Trophoblast cell (in vitro differentiated cells and primary cell): ENCODE results near the gene HES1. TPM values are rescaled to one million over a fixed set of nuclear protein-coding genes. Genes with fewer than 3 reads are reported as not detected.

Source experiments
- DNase-seq, 2 donors: peaks; one replicate each; pipeline ENCODE4 v3.0.0-alpha.2; 2016
- H2AFZ ChIP-seq: 2 replicates; pipeline ENCODE4 v1.6.1; 2013; ENCODE audit warnings: low read length, moderate library complexity, mild to moderate bottlenecking; ENCODE audit not compliant: insufficient read depth, poor library complexity
- H2AK5ac ChIP-seq: 2 replicates; pipeline ENCODE4 v1.6.1; 2013; ENCODE audit warnings: mild to moderate bottlenecking, low read length
- H2BK120ac ChIP-seq: 2 replicates; pipeline ENCODE4 v1.6.1; 2013; ENCODE audit warnings: low read length, mild to moderate bottlenecking, moderate library complexity; ENCODE audit not compliant: insufficient read depth, poor library complexity
- H2BK12ac ChIP-seq: 2 replicates; pipeline ENCODE4 v1.6.1; 2013; ENCODE audit warnings: mild to moderate bottlenecking, low read length, moderate library complexity
- H2BK5ac ChIP-seq: 2 replicates; pipeline ENCODE4 v1.6.1; 2013; ENCODE audit warnings: low read length, low read depth, moderate library complexity, mild to moderate bottlenecking; ENCODE audit not compliant: poor library complexity
- H3K14ac ChIP-seq: 2 replicates; pipeline ENCODE4 v1.6.1; 2013; ENCODE audit warnings: mild to moderate bottlenecking, low read length
- H3K18ac ChIP-seq: 2 replicates; pipeline ENCODE4 v1.6.1; 2013; ENCODE audit warnings: mild to moderate bottlenecking, low read length
- H3K23ac ChIP-seq: 2 replicates; pipeline ENCODE4 v1.6.1; 2013; ENCODE audit warnings: low read length
- H3K27ac ChIP-seq: 2 replicates; pipeline ENCODE4 v1.5.1; 2013; ENCODE audit warnings: low read depth, mild to moderate bottlenecking, inconsistent platforms, low read length, moderate library complexity
- H3K27me3 ChIP-seq: 2 replicates; pipeline ENCODE4 v1.6.1; 2013; ENCODE audit warnings: inconsistent platforms, mild to moderate bottlenecking, low read length, moderate library complexity; ENCODE audit not compliant: insufficient read depth
- H3K36me3 ChIP-seq, 2 experiments: 1 replicate in 1 of 2; 2 replicates in 1 of 2; pipeline ENCODE4 v1.6.1; 2013; ENCODE audit warnings: low read length in 2 of 2, mild to moderate bottlenecking in 2 of 2, moderate library complexity in 1 of 2; ENCODE audit not compliant: insufficient read depth in 2 of 2, control insufficient read depth in 1 of 2
- H3K4ac ChIP-seq: 2 replicates; pipeline ENCODE4 v1.6.1; 2013; ENCODE audit warnings: low read depth, mild to moderate bottlenecking, low read length, moderate library complexity
- H3K4me1 ChIP-seq, 2 experiments: 1 replicate in 1 of 2; 2 replicates in 1 of 2; pipeline ENCODE4 v1.6.1; 2013; ENCODE audit warnings: low read length in 2 of 2, mild to moderate bottlenecking in 2 of 2, moderate library complexity in 1 of 2; ENCODE audit not compliant: insufficient read depth in 2 of 2, control insufficient read depth in 1 of 2
- H3K4me2 ChIP-seq: 2 replicates; pipeline ENCODE4 v1.6.1; 2013; ENCODE audit warnings: inconsistent platforms, mild to moderate bottlenecking, low read length, moderate library complexity
- H3K4me3 ChIP-seq: 2 replicates; pipeline ENCODE4 v1.5.1; 2013; ENCODE audit warnings: mild to moderate bottlenecking, low read depth, low read length, inconsistent platforms
- H3K79me1 ChIP-seq: one replicate; pipeline ENCODE4 v1.6.1; 2013; ENCODE audit warnings: low read length
- H3K79me2 ChIP-seq: 2 replicates; pipeline ENCODE4 v1.6.1; 2013; ENCODE audit warnings: low read length, mild to moderate bottlenecking; ENCODE audit not compliant: control insufficient read depth, insufficient read depth, poor library complexity
- H3K9ac ChIP-seq: 2 replicates; pipeline ENCODE4 v1.6.1; 2013; ENCODE audit warnings: mild to moderate bottlenecking, low read length
- H3K9me3 ChIP-seq: 2 replicates; pipeline ENCODE4 v1.6.1; 2013; ENCODE audit warnings: low read depth, mild to moderate bottlenecking, control low read depth, inconsistent platforms, low read length; ENCODE audit not compliant: insufficient read depth
- H4K12ac ChIP-seq: 2 replicates; pipeline ENCODE4 v1.6.1; 2013; ENCODE audit warnings: low read depth, mild to moderate bottlenecking, low read length, moderate library complexity
- H4K8ac ChIP-seq: 2 replicates; pipeline ENCODE4 v1.6.1; 2013; ENCODE audit warnings: low read depth, mild to moderate bottlenecking, low read length, moderate library complexity
- H4K91ac ChIP-seq: one replicate; pipeline ENCODE4 v1.6.1; 2013; ENCODE audit warnings: low read depth, mild to moderate bottlenecking, low read length, moderate library complexity
- WGBS: extraction: QIAGEN DNeasy Blood & Tissue Kit; methylation state at CpG from one replicate; pipeline ENCODE4 v1.1.7; 2013; ENCODE audit warnings: missing lambda C conversion rate; ENCODE audit not compliant: insufficient read length, insufficient coverage; ENCODE audit errors: extremely low coverage; 5-methylcytosine and 5-hydroxymethylcytosine counted together
- polyA plus RNA-seq: library from polyadenylated mRNA; stranded (reverse); fragments of 200-250 nt; gene quantifications from 2 replicates; pipeline ENCODE4 v1.2.3, GENCODE V29; 2013

Gene HES1
- 62.4 and 67.6 TPM in 2 replicates for polyA plus RNA-seq

- peaks cover 25 to 40% of the 10 kb centered on the region in 2 experiments for H3K4me1 ChIP-seq
- no peak within 1 kb of the TSS for H4K12ac ChIP-seq
- H3K79me2 ChIP-seq = peaks cover 18% of the 10 kb centered on the region
- H3K36me3 ChIP-seq = peaks cover 6 to 7% of the 10 kb centered on the region in 2 experiments
- H3K14ac ChIP-seq = peak within 1 kb of the TSS; percentile 55
- H3K4me2 ChIP-seq = peak within 1 kb of the TSS; percentile 93
- peak within 1 kb of the TSS; percentile 76 for H3K9ac ChIP-seq
- WGBS = no CpG with 5 or more reads among the region's 29 CpGs
- H3K18ac ChIP-seq = peak within 1 kb of the TSS; percentile 71
- peak within 1 kb of the TSS; percentile 91 for H3K4me3 ChIP-seq
- H2BK5ac ChIP-seq = peak within 1 kb of the TSS; percentile 89
- peak within 1 kb of the TSS; percentile 96 for H3K27ac ChIP-seq
- peak within 1 kb of the TSS; percentile 64 for H2BK120ac ChIP-seq
- peak within 1 kb of the TSS; percentile 67 for H2BK12ac ChIP-seq
- H4K8ac ChIP-seq = peak within 1 kb of the TSS; percentile 24
- no peak within 1 kb of the TSS for H2AK5ac ChIP-seq
- DNase-seq = peak; percentile 97
- peak within 1 kb of the TSS; percentile 87 for H4K91ac ChIP-seq
- H3K79me1 ChIP-seq = peaks cover 49% of the 10 kb centered on the region
- H2AFZ ChIP-seq = no peak within 1 kb of the TSS
- H3K27me3 ChIP-seq = no peaks in the 10 kb centered on the region
- peak within 1 kb of the TSS; percentile 44 for H3K4ac ChIP-seq
- H3K23ac ChIP-seq = no peak within 1 kb of the TSS
- H3K9me3 ChIP-seq = no peaks in the 10 kb centered on the region
These were observed at the start of gene HES1 for GRCh38 chr3:194135806-194136518. HES1 (plus strand) TSS chr3:194136148; CDS start chr3:194136381, 233 bp downstream.

- H4K12ac ChIP-seq = no peak overlapping the region
- H4K8ac ChIP-seq = no peak overlapping the region
- no peak for DNase-seq
- H2BK5ac ChIP-seq = no peak overlapping the region
- no peaks in the 10 kb centered on the region for H3K79me2 ChIP-seq
- peaks cover 9 to 19% of the 10 kb centered on the region in 2 experiments for H3K4me1 ChIP-seq
- H3K14ac ChIP-seq = no peak overlapping the region
- H3K27ac ChIP-seq = no peak overlapping the region
- peaks cover 7% of the 10 kb centered on the region for H3K79me1 ChIP-seq
- no peak overlapping the region for H3K4me3 ChIP-seq
- no CpG with 5 or more reads among the region's 12 CpGs for WGBS
- H2AK5ac ChIP-seq = no peak overlapping the region
- H2BK120ac ChIP-seq = no peak overlapping the region
- no peak overlapping the region for H3K4me2 ChIP-seq
- H3K23ac ChIP-seq = no peak overlapping the region
- no peak overlapping the region for H3K4ac ChIP-seq
- H2AFZ ChIP-seq = no peak overlapping the region
- H2BK12ac ChIP-seq = no peak overlapping the region
- H3K9ac ChIP-seq = no peak overlapping the region
- no peak overlapping the region for H4K91ac ChIP-seq
- peaks cover 4% of the 10 kb centered on the region for H3K9me3 ChIP-seq
- H3K18ac ChIP-seq = no peak overlapping the region
- H3K27me3 ChIP-seq = no peaks in the 10 kb centered on the region
- no peaks in the 10 kb centered on the region for H3K36me3 ChIP-seq
These were observed 49.4 kb upstream of the HES1 start for GRCh38 chr3:194086388-194087075.

GRCh38 chr3:194087280-194087679 lies 48.7 kb upstream of the HES1 start:
- no peak for DNase-seq
- H3K14ac ChIP-seq = no peak overlapping the region
- H3K4me1 ChIP-seq = peaks cover 9 to 19% of the 10 kb centered on the region in 2 experiments
- H3K4me3 ChIP-seq = no peak overlapping the region
- peaks cover 7% of the 10 kb centered on the region for H3K79me1 ChIP-seq
- H3K23ac ChIP-seq = no peak overlapping the region
- WGBS = no CpG with 5 or more reads among the region's 5 CpGs
- H2AK5ac ChIP-seq = no peak overlapping the region
- no peak overlapping the region for H4K91ac ChIP-seq
- no peak overlapping the region for H3K18ac ChIP-seq
- no peaks in the 10 kb centered on the region for H3K36me3 ChIP-seq
- no peak overlapping the region for H3K4ac ChIP-seq
- H3K9me3 ChIP-seq = peaks cover 2% of the 10 kb centered on the region
- H3K4me2 ChIP-seq = no peak overlapping the region
- H2BK12ac ChIP-seq = no peak overlapping the region
- no peaks in the 10 kb centered on the region for H3K27me3 ChIP-seq
- H2BK120ac ChIP-seq = no peak overlapping the region
- H2BK5ac ChIP-seq = no peak overlapping the region
- H3K79me2 ChIP-seq = no peaks in the 10 kb centered on the region
- no peak overlapping the region for H4K12ac ChIP-seq
- H3K9ac ChIP-seq = no peak overlapping the region
- no peak overlapping the region for H2AFZ ChIP-seq
- no peak overlapping the region for H4K8ac ChIP-seq
- no peak overlapping the region for H3K27ac ChIP-seq

- no peak overlapping the region for H4K8ac ChIP-seq
- no peak for DNase-seq
- no peak overlapping the region for H2BK5ac ChIP-seq
- no peak overlapping the region for H3K4ac ChIP-seq
- no peak overlapping the region for H2BK12ac ChIP-seq
- H2AFZ ChIP-seq = no peak overlapping the region
- no peak overlapping the region for H4K91ac ChIP-seq
- H3K9ac ChIP-seq = no peak overlapping the region
- no peak overlapping the region for H3K23ac ChIP-seq
- no peaks in the 10 kb centered on the region for H3K36me3 ChIP-seq
- peaks cover 9 to 19% of the 10 kb centered on the region in 2 experiments for H3K4me1 ChIP-seq
- no peak overlapping the region for H3K14ac ChIP-seq
- H2AK5ac ChIP-seq = no peak overlapping the region
- no peaks in the 10 kb centered on the region for H3K27me3 ChIP-seq
- no peak overlapping the region for H4K12ac ChIP-seq
- no peak overlapping the region for H3K4me3 ChIP-seq
- no peaks in the 10 kb centered on the region for H3K79me2 ChIP-seq
- H3K79me1 ChIP-seq = peaks cover 7% of the 10 kb centered on the region
- no peak overlapping the region for H3K27ac ChIP-seq
- no peak overlapping the region for H2BK120ac ChIP-seq
- H3K9me3 ChIP-seq = peaks cover 2% of the 10 kb centered on the region
- no peak overlapping the region for H3K4me2 ChIP-seq
- H3K18ac ChIP-seq = no peak overlapping the region
- WGBS = no CpG with 5 or more reads among the region's 11 CpGs
These were observed 47.7 kb upstream of the HES1 start for GRCh38 chr3:194087995-194088855.
